GM19455 (cell line): Measurements from ENCODE around the gene SBK1.
"Not testable (repeated sequence)": the region's sequence is repeated elsewhere in the genome, so short reads cannot be mapped to it uniquely, and the experiment has no call there.

Experiments
- ATAC-seq: cut with Tn5 transposase; IDR thresholded peaks from one replicate; pipeline ENCODE4 v1.9.1; 2021; ENCODE audit not compliant: unreplicated experiment

SBK1 gene

GRCh38 chr16:28291651-28292626 lies at the start of gene SBK1:
TSS of gene SBK1 (plus strand) at chr16:28292525. CDS start at chr16:28317392, 24,867 bp downstream.
- peak; percentile 85 for ATAC-seq

GRCh38 chr16:28249483-28249882 lies 42.8 kb upstream of the SBK1 start:
- ATAC-seq: not testable (repeated sequence)

- no peak for ATAC-seq
Observed at GRCh38 chr16:28250999-28251398, 41.3 kb upstream of the SBK1 start.

- no peak for ATAC-seq
Observed at GRCh38 chr16:28254158-28254557, 38.2 kb upstream of the SBK1 start.

- no peak for ATAC-seq
Observed at GRCh38 chr16:28255838-28256237, 36.5 kb upstream of the SBK1 start.

- ATAC-seq: no peak
Observed at GRCh38 chr16:28257256-28257655, 35.1 kb upstream of the SBK1 start.

- ATAC-seq: no peak
Observed at GRCh38 chr16:28258567-28258966, 33.8 kb upstream of the SBK1 start.

- no peak for ATAC-seq
Observed at GRCh38 chr16:28259091-28259780, 33.1 kb upstream of the SBK1 start.

GRCh38 chr16:28259781-28260150 lies 32.6 kb upstream of the SBK1 start:
- ATAC-seq: no peak

- ATAC-seq: no peak
Observed at GRCh38 chr16:28260193-28260592, 32.1 kb upstream of the SBK1 start.

GRCh38 chr16:28261942-28262341 lies 30.4 kb upstream of the SBK1 start:
- ATAC-seq: no peak

- no peak for ATAC-seq
Observed at GRCh38 chr16:28263305-28263704, 29.0 kb upstream of the SBK1 start.

GRCh38 chr16:28264656-28265055 lies 27.7 kb upstream of the SBK1 start:
- no peak for ATAC-seq

- no peak for ATAC-seq
Observed at GRCh38 chr16:28265822-28266221, 26.5 kb upstream of the SBK1 start.

- ATAC-seq: no peak
Observed at GRCh38 chr16:28267356-28267755, 25.0 kb upstream of the SBK1 start.

GRCh38 chr16:28273511-28273910 lies 18.8 kb upstream of the SBK1 start:
- no peak for ATAC-seq

GRCh38 chr16:28274676-28275075 lies 17.6 kb upstream of the SBK1 start:
- ATAC-seq: no peak

GRCh38 chr16:28276301-28276700 lies 16.0 kb upstream of the SBK1 start:
- no peak for ATAC-seq

GRCh38 chr16:28277537-28278388 lies 14.6 kb upstream of the SBK1 start:
- no peak for ATAC-seq

- no peak for ATAC-seq
Observed at GRCh38 chr16:28279006-28279405, 13.3 kb upstream of the SBK1 start.
